ENCODE measurements around the gene MRM3.

DNA sequence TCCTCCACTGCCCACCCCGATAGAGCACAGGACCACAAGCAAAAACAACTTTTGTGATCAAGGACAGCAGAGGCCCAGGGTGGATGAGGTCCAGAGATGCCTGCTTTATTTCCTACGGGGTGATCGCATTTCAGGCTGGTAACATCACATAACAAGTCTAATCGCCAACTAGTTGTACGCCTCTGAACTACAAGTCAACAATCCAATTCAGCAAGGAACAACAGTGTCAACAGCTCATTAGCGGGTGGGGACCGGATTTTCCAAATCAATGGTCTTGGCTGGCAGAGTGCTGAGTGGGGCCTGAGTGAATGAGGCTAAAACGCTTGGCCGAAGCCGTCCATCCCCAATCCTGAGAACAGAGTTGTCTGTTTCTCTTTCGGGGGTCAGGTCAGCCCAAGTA lies 17.1 kb downstream of the MRM3 start:
- TF ChIP-seq CTCF (conservative IDR thresholded peaks at IDR 0.05; ENCODE audit: low read length) (no peak), EZH2phosphoT487 (IDR thresholded peaks at IDR 0.05; ENCODE audit: borderline replicate concordance) (no peak)

Measured in Loucy (cell line).